NCI-H345 treated with DMSO at 0.1 percent for 48 hours (cell line): ENCODE results near the gene AGMAT.

Source experiments
- DNase-seq: peaks from one replicate; lab custom pipeline; 2025; ENCODE audit not compliant: unreplicated experiment; lab: John Stamatoyannopoulos, UW

Gene AGMAT

GRCh38 chr1:15524283-15525049 is 60.4 kb downstream of the AGMAT start:
- DNase-seq: peak; percentile 98

GRCh38 chr1:15524021-15524282 is 60.9 kb downstream of the AGMAT start, which contains the start of gene CASP9:
Gene CASP9, minus strand, starts transcription at chr1:15524215. Its CDS starts 15 bp downstream, at chr1:15524200.
- DNase-seq: no peak

GRCh38 chr1:15523104-15524020 is 61.5 kb downstream of the AGMAT start:
- DNase-seq: peak; percentile 26

- no peak for DNase-seq
Observed at GRCh38 chr1:15522551-15522950, 62.3 kb downstream of the AGMAT start.
